Activated naive CD4-positive, alpha-beta T cell treated with anti-CD3 and anti-CD28 coated beads, Interleukin-2, amount 10 ng/mL, durations not matched to agents 7 days and 5 days (primary cell): Measurements from ENCODE around the gene ATP5F1A.
"Not testable (repeated sequence)": the region's sequence is repeated elsewhere in the genome, so short reads cannot be mapped to it uniquely, and the experiment has no call there.

ENCODE experiments used
- CTCF ChIA-PET: fragments of 350-600 bp; sonication (Branson Sonifier 250); formaldehyde crosslinking; loops from one replicate; lab custom pipeline; 2021; ENCODE audit warnings: antibody characterized with exemption; lab: Charles Lee
- DNase-seq: peaks from one replicate; pipeline ENCODE4 v3.0.0-alpha.2; 2020
- H3K27ac Mint-ChIP-seq: one replicate; pipeline ENCODE4 v1.8.0; 2021; ENCODE audit warnings: mild to moderate bottlenecking, moderate library complexity, mixed read lengths
- H3K27me3 Mint-ChIP-seq: one replicate; pipeline ENCODE4 v1.8.0; 2021; ENCODE audit warnings: mild to moderate bottlenecking, mixed read lengths
- H3K36me3 Mint-ChIP-seq: one replicate; pipeline ENCODE4 v1.8.0; 2021; ENCODE audit warnings: mixed read lengths
- H3K4me1 Mint-ChIP-seq: one replicate; pipeline ENCODE4 v1.8.0; 2021; ENCODE audit warnings: mixed read lengths
- H3K4me3 Mint-ChIP-seq: one replicate; pipeline ENCODE4 v1.8.0; 2021; ENCODE audit warnings: mild to moderate bottlenecking, moderate library complexity, mixed read lengths
- H3K9me3 Mint-ChIP-seq: one replicate; pipeline ENCODE4 v1.8.0; 2021; ENCODE audit warnings: mixed read lengths

The ATP5F1A gene

DNA sequence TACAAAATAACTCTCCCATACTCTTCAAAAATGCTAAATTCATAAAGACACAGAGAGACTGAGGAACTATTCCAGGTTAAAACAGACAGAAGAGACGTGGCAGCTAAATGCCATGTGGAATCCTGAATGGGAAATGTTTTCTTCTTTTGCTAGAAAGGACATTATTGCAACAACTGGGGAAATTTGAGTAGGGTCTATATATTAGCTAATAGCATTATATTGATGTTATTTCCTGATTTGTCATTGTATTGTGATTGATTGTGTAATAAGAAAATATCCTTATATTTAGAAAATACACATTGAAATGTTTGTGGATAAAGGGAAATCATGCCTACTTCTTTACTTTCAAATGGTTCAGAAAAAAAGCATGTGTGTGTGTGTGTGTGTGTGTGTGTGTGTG, 49.5 kb downstream of the ATP5F1A start:
- no peaks in the 10 kb centered on the region for H3K27me3 Mint-ChIP-seq
- CTCF ChIA-PET = interaction anchor here (0.6 kb wide), 1 partner anchor 44 kb away, joined by 3 read pairs; no protein-coding TSS in a partner anchor

DNA sequence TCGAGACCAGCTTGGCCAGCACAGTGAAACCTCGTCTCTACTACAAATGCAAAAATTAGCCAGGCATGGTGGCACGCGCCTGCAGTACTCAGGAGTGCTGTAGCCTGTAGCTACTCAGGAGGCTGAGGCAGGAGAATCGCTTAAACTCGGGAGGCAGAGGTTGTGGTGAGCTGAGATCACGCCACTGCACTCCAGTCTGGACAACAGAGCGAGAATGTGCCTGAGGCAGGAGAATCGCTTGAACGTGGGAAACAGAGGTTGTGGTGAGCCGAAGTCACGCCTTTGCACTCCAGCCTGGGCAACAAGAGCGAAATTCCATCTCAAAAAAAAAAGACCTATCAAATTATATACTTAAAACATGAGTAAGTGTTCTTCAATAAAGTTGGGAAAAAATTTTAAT, 50.7 kb downstream of the ATP5F1A start:
- not testable (repeated sequence) for H3K27ac Mint-ChIP-seq, H3K36me3 Mint-ChIP-seq, H3K9me3 Mint-ChIP-seq, H3K27me3 Mint-ChIP-seq, DNase-seq, H3K4me3 Mint-ChIP-seq
- peaks cover 13% of the 10 kb centered on the region for H3K4me1 Mint-ChIP-seq
- CTCF ChIA-PET = interaction anchor here (0.6 kb wide), 1 partner anchor 27 kb away, joined by 3 read pairs; no protein-coding TSS in a partner anchor

More for the DNA sequence above, 49.5 kb downstream of the ATP5F1A start:
- no peak for DNase-seq
- peaks cover 3% of the 10 kb centered on the region for H3K36me3 Mint-ChIP-seq
- H3K4me1 Mint-ChIP-seq = peaks cover 8% of the 10 kb centered on the region
- H3K9me3 Mint-ChIP-seq = peaks cover 3% of the 10 kb centered on the region
- H3K4me3 Mint-ChIP-seq = no peak overlapping the region
- no peak overlapping the region for H3K27ac Mint-ChIP-seq

GRCh38 chr18:46046688-46047087, 51.4 kb downstream of the ATP5F1A start:
- Mint-ChIP-seq H3K36me3 (peaks cover 8% of the 10 kb centered on the region), H3K9me3 (peaks cover 3% of the 10 kb centered on the region), H3K4me3 (no peak overlapping the region), H3K4me1 (peaks cover 20% of the 10 kb centered on the region), H3K27ac (no peak overlapping the region), H3K27me3 (peaks cover 4% of the 10 kb centered on the region)
- no peak for DNase-seq
- CTCF ChIA-PET = interaction anchor here (0.6 kb wide), 1 partner anchor 27 kb away, joined by 3 read pairs; no protein-coding TSS in a partner anchor

DNA sequence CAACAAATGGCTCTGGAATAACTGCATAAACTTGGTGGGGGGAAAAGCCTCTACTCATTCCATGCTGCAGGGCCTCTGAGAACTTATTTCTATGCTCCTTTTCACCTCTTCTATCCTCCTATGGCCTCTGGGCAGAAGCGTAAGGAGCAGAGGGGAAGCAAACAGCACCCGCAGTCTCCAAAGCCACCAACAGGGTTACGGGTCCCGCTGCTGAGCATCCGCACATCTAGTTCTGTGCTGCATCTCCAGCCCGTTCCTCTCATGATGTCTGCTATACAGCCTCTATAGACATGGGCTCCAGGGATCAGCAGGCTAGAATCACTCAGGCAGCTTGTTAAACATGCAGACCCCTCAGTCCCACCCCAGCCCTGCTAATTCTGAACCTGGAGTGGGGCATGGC, 52.0 kb downstream of the ATP5F1A start:
- Mint-ChIP-seq H3K27me3 (peaks cover 4% of the 10 kb centered on the region), H3K4me3 (no peak overlapping the region), H3K4me1 (peaks cover 23% of the 10 kb centered on the region), H3K36me3 (peaks cover 8% of the 10 kb centered on the region), H3K27ac (no peak overlapping the region), H3K9me3 (peaks cover 3% of the 10 kb centered on the region)
- no peak for DNase-seq
- CTCF ChIA-PET = interaction anchor here (1.1 kb wide), 1 partner anchor 27 kb away, joined by 5 read pairs; no protein-coding TSS in a partner anchor

- peaks cover 15% of the 10 kb centered on the region for H3K36me3 Mint-ChIP-seq
- CTCF ChIA-PET = interaction anchor here (0.6 to 1.1 kb wide), 2 partner anchors 11 to 31 kb away, joined by 3 read pairs; no protein-coding TSS in a partner anchor
- H3K27me3 Mint-ChIP-seq = peaks cover 4% of the 10 kb centered on the region
- H3K4me1 Mint-ChIP-seq = peaks cover 45% of the 10 kb centered on the region
- peak; percentile 65 for DNase-seq
- peak overlapping the region; percentile 73 for H3K27ac Mint-ChIP-seq
- H3K4me3 Mint-ChIP-seq = peak overlapping the region; percentile 19
- peaks cover 3% of the 10 kb centered on the region for H3K9me3 Mint-ChIP-seq
These were observed 55.4 kb downstream of the ATP5F1A start for GRCh38 chr18:46042571-46043123.

GRCh38 chr18:46040747-46041104, 57.4 kb downstream of the ATP5F1A start:
- Mint-ChIP-seq H3K27me3 (peaks cover 4% of the 10 kb centered on the region), H3K27ac (no peak overlapping the region), H3K9me3 (peaks cover 3% of the 10 kb centered on the region), H3K4me3 (no peak overlapping the region), H3K36me3 (peaks cover 15% of the 10 kb centered on the region), H3K4me1 (peaks cover 45% of the 10 kb centered on the region)
- DNase-seq = no peak
- CTCF ChIA-PET = no interaction called here

DNA sequence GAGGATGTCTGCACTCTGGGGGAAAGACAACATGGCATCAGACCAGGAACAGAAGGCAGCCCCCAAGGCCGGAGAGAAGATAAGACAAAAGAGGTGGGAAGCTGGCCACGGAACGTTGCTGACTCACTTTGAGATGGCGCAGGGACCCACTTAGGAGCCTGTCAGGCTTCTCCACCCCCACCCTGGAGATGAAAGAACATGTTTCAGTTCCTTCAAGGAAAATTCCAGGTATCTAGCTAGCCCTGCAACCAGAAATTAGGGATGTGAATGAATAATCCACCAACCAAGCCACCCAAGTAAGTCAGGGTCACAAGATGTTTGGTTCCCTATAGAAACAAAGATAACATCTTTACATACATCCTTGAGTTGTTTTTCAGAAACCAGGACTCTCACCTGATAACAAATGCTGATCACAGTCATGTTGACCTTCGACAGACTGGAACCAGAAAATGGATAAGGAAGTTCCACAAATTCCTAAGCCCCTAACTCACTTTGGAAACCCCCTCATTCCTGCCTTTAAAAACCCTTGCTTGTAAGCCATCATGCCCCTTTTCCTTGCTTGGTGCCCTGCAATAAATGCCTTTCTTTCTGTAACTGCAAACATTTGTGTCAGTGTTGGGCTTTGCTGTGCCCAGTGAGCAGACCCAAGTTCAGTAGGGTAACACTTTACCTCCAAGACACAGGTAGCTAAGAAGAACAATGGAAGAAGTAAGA, 57.9 kb downstream of the ATP5F1A start:
- no peak for DNase-seq
- peaks cover 1% of the 10 kb centered on the region for H3K9me3 Mint-ChIP-seq
- H3K4me1 Mint-ChIP-seq = peaks cover 45% of the 10 kb centered on the region
- CTCF ChIA-PET = no interaction called here
- H3K4me3 Mint-ChIP-seq = no peak overlapping the region
- peaks cover 14% of the 10 kb centered on the region for H3K36me3 Mint-ChIP-seq
- no peak overlapping the region for H3K27ac Mint-ChIP-seq
- H3K27me3 Mint-ChIP-seq = peaks cover 4% of the 10 kb centered on the region

DNA sequence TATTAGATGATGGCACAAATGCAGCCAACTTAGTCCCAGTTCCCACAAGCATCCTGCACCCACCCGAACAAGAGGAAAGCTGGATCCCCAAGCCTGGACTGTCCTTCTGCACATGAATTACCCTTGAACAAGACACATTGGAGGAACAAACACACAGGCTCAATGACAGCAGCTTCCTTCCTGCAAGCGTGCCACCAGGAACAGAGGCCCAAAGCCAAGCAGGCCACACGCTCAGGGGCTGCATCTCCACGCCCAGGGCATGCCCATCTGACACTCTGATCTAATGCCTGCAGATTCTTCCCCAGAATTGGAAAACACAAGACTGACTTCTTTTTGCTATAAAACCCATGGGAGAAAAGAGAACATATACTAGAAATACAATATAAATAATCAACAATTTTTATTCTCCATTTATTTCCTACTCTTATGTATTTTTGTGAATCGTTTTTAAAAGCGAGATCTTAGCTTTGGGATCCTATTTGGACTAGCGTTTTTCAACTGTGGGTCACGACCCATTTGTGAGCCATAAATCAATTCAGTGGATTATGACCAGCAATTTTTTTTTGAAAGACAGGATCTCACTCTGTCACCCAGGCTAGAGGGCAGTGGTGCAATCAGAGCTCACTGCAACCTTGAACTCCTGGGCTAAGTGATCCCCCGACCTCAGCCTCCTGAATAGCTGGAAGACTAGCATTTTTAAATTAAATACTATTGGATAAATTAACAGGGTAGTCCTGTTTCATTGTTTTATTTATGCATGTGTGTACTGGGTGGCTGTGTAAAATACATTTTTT, 60.4 kb downstream of the ATP5F1A start:
- Mint-ChIP-seq H3K36me3 (peaks cover 12% of the 10 kb centered on the region), H3K27ac (peak overlapping the region; percentile 22)

GRCh38 chr18:46035696-46036680, 62.1 kb downstream of the ATP5F1A start:
- peaks cover 9% of the 10 kb centered on the region for H3K36me3 Mint-ChIP-seq
- no peaks in the 10 kb centered on the region for H3K27me3 Mint-ChIP-seq
- DNase-seq = no peak
- CTCF ChIA-PET = interaction anchor here (1.5 to 1.6 kb wide), 2 partner anchors 34 to 38 kb away, joined by 3 to 4 read pairs; no protein-coding TSS in a partner anchor
- H3K27ac Mint-ChIP-seq = no peak overlapping the region
- H3K4me3 Mint-ChIP-seq = no peak overlapping the region
- no peaks in the 10 kb centered on the region for H3K9me3 Mint-ChIP-seq
- peaks cover 22% of the 10 kb centered on the region for H3K4me1 Mint-ChIP-seq

More for the DNA sequence above, 60.4 kb downstream of the ATP5F1A start:
- DNase-seq = no peak
- CTCF ChIA-PET = no interaction called here
- Mint-ChIP-seq H3K4me3 (no peak overlapping the region), H3K9me3 (no peaks in the 10 kb centered on the region), H3K4me1 (peaks cover 35% of the 10 kb centered on the region), H3K27me3 (no peaks in the 10 kb centered on the region)

GRCh38 chr18:46034230-46034629, 63.9 kb downstream of the ATP5F1A start:
- Mint-ChIP-seq H3K27me3 (no peaks in the 10 kb centered on the region), H3K27ac (no peak overlapping the region), H3K4me1 (peaks cover 4% of the 10 kb centered on the region), H3K9me3 (no peaks in the 10 kb centered on the region), H3K36me3 (peaks cover 5% of the 10 kb centered on the region), H3K4me3 (no peak overlapping the region)
- no peak for DNase-seq
- CTCF ChIA-PET = interaction anchor here (0.5 to 1.8 kb wide), 3 partner anchors 40 to 367 kb away, joined by 3 to 6 read pairs (median 5); no protein-coding TSS in a partner anchor

DNA sequence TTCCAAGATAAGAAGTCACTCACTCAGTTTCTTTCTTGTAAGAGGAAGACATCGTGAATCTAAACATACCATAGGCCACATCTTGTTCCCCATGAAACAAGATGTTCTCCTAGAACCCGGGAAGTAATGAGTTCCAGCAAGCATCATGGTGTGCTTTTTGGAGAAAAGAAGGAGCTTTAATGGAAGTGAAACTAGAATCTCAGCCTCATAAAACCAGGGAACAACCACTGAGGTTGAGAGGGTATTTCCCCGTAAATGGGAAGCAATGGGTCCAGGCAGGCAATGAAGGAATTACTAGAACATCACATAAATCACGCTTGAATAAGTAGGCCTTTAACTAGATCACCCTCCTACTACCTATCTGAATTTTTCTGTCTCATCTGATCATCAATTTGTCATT, 66.4 kb downstream of the ATP5F1A start:
- H3K27me3 Mint-ChIP-seq = peaks cover 10% of the 10 kb centered on the region
- peaks cover 1% of the 10 kb centered on the region for H3K36me3 Mint-ChIP-seq
- no peak overlapping the region for H3K27ac Mint-ChIP-seq
- DNase-seq = no peak
- peaks cover 10% of the 10 kb centered on the region for H3K4me1 Mint-ChIP-seq
- CTCF ChIA-PET = no interaction called here
- H3K4me3 Mint-ChIP-seq = no peak overlapping the region
- no peaks in the 10 kb centered on the region for H3K9me3 Mint-ChIP-seq
